Measurements from ENCODE around the gene KLF7.

Gene KLF7

DNA sequence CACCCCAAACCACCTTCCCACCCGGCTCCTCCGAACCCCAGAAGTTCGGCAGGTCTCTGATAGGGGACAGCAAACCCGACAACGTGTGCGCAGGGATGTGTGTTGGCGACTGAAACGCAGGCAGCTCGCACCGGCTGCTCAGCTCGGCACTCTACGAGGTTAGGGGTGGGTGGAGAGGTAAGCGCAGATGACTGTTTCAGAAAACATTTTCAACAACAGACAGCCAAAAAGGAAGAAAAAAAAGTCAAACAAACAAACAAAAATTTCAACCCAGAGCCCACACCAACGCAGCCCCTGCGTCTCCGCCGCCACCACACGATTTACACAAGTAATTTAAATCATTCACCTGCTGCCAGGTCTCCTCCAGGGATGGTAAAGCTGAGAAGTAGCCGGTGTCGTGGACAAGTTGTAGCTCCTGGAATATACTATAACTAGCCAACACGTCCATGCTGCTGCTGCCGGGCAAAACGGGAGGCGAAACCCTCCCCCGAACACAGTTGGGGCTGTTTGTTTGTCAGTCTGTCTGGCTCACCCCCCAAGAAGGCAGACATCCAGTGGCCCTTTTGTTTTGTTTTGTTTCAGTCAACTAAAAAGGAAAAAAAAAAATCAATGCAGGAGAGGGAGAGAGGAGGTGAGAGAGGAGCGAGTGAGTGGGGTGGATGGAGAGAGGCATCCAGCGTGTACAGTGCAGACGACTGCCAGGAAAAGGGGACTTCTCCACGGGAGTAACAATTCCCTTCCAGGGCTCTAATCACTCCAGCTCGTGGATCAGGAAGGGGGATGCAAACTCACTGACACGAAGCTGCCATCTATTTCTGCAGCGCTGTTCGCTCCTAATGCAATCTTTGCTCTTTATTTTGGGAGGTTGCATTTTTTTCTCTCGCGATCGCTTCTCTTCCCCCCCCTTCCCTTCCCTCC is at the start of gene KLF7:
TSS of gene KLF7 (minus strand) at position 828 of the 918 bp plus-strand sequence. CDS start at position 448, 380 bp downstream.
- peak; percentile 29 for DNase-seq

DNA sequence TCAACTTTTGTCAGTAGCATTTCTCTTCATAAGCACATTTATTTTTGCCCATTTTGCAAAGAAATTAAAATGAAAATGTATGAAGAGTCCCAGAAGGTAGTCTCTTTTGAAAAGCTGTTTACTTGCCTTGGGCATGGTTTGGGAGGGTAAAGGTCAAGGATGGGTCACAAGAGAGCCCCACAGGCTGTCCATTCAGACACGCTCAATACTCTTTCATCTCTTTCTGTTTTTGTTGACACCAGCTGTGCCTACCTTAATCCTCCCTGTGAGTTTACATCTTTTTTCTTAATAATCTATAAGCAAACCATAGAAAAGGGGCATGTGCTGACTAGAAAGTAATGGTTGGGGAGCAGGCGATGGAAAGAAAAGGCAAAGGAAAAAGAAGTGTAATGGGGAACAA is 49.6 kb upstream of the KLF7 start:
- DNase-seq: no peak

DNA sequence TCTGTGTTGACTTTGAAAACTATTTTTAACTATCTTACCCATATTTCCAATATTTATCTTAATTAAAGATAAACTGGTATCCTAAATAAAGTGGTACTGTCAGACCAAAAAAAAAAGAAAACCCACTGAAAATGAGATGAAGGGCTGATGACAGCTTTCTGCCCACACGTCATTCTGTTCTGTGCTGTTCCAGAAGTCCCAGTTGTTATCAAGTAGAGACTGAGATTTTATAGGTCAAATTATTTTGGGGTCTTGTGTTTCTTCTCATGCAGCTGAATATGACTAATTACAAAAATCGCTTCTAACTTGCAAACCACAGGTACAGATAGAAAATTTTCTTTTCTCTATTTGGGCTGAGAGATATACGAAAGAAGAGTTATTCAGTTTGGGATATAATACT is 48.7 kb upstream of the KLF7 start:
- no peak for DNase-seq

DNA sequence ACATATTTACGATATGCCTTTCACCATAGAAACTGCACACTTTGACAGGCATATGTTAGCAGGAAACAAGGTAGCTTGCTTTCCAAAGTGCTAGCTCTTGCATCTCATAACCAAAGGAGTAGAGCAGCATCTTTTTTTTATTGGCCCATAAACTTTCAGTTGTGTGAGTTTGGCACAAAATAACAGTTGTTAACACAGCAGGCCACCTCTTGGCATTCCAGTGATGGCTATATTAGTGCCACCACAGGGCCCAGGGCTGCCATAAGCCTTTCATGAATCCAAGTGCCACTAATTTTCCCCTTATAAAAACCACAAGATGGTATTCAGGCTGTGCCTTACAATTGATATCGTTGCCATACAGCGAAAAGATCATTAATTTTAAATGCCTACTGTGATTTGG is 40.3 kb upstream of the KLF7 start:
- no peak for DNase-seq

DNA sequence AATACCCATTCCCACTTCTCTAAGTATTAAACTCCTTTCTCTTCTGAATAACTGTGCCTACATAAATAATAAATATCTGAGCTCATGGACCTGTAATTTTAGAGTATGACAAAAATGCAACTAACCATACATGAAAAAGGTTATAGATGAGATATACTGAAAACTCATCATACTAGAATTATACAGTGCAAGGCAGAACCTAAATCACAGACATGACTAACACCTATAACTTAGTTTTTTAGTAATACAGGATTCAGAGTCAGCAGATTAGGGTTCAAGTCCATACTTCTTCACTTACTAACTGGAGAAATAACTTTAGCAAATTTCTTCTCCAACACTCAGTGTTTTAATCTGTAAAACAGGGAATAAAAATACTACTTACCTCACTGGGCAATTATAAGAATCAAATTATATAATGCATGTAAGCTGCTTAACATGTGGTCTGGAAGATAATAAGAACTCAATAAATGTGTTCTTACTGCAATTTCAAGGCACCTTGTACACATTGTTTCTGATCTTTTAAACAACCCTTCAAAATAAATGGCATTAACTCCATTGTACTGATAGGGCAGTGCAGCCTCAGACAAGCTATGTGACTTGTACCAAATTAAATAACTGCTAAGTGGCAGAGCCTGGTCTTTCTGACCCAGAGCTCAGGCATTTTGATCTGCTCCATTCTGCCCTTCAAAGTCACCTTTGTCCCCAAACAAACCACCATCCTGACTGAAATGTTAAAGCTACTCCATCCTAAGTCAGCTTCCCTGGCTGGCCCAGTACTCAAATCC is 39.6 kb upstream of the KLF7 start:
- no peak for DNase-seq

DNA sequence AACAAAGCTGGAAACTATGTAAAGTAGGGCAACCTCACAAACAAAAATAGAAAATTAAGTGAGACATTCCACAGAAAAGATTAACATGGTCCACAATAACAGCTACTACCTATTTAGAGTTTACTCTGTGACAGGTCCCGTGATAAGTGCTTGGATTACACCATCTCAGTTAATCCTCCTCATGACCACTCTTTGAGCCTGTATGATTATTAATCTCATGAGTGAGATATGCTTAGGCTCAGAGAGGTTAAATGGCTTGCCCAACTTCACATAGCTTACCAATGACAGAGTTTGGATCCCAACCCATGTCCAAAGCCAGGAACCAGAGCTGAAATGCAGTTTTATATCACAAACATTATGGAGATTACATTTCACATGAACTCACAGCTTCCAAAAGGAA is 37.3 kb upstream of the KLF7 start:
- no peak for DNase-seq

DNA sequence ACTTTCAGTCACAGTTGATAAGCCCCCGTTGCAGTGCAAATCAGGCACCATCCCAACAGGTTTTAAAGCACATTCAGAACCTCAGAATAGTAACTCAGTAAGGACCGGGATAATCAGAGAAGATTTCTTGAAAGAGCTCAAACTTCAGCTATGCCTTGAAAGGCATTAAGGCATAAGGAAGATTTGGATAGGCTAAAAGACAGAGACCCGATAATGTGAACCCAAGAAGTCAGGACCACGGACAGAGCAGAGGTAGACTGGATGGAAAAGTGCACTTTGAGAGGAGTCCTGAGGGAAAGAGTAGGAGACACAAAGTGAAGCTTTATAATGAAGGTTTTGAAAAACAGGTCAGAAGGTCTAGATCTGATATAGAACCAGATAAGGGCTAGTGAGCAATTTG is 36.9 kb upstream of the KLF7 start:
- no peak for DNase-seq

DNA sequence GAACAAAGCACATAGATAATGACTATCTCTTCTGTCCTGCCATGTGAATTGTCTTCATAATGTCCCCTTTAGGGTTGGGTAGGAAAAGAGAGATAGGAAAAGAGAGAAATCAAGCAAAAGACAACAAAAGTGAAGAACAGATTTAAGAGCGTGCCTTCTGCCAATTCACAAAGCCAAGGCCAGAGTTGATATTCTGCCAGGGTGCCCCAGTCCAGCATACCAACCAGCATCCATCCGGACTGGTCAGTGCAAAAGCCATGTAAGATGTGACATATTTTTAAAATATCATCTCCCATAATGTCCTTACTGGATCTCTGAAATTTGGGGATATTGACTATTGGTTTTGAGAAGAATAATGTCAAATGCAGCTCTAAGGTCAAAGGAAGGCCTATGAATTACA is 35.7 kb upstream of the KLF7 start:
- DNase-seq: no peak

DNA sequence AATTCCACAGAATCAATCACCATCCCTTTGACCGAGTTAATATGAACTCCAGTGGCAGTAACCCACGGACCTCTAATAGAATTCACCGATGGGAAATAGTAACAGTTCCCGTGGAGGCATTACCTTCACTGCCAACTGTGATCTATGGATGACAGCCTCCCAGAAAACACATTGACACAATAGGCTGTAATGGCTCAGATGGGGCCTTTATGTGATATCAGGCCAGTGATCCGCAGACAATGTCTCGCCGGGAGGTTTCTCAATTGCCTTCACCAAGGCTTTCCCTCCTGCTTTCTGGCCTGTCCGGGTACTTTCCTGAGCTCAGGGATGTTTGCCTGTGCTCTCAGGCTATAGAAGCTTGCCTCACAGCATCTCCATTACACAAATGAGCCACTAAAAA is 34.4 kb upstream of the KLF7 start:
- DNase-seq: no peak

DNA sequence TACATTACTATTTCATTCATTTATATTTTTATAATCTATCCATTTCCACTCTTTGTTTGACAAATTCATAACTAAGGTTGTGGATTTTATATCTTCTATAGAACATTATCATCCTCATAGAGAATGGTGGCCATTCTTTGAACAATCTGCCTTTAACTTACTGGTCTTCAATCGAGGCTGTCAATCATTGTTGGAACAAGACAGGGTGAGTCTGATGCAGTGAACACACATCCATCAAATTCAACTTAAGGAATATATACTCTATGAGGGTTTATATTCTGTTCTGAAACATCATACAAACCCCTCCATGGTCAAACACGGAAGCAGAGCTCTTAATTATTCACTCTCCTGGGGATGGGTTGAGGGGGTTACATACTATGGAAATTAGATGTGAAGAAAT is 28.3 kb upstream of the KLF7 start:
- DNase-seq: no peak

DNA sequence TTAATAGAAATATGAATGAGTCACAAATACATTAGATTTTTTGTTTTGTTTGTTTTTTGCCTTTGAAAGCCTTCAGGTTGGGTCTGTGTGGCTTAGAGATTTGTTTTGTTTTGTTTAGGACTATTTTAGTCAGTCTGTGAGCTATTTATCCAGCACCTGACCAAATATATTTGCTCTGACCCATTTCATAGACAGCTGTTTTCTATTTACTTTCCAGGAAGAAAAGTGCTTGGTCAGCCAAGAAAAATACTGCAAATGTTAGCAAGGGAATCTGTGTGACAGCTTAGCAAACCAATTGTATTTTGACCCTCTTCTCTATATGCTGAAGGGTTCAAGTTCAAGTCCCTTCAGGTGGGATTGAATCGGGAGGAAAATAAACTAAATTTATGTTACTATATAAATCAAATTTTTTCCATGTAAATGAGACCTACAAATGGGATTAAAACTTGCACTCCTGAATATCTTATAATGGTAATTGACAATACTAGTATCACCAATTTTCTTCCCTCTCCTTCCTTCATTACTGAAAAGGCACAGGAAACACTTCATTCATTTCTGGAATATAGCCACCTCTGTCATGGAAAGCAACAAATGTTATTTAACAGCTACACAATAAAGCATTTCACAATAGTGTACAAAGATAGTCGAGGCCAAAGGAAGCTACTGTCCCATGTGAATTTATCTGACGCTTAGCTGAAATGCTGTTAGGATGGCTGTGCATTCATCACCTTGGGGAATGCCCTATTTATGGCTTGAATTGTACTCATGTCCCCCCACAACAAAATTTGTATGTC is 23.1 kb upstream of the KLF7 start:
- no peak for DNase-seq

DNA sequence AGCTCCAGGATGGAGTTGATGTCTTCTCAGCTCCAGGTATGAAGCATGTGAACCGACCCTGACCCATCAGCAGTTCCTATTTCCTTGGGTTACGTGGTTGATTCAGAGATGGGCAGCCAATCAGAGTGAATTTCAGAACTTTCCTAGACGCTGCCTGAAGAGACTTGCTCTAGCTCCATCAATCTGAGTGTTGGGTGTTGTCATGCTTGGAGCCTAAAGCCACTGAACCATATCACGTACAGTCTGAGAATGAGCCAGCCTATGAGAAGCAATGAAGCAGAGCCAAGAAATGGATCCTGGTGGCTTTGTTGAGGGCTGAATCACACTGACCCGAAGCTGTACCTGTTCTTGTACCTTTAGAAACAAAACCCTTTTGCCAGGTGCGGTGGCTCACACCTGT is 19.6 kb upstream of the KLF7 start:
- DNase-seq: no peak

DNA sequence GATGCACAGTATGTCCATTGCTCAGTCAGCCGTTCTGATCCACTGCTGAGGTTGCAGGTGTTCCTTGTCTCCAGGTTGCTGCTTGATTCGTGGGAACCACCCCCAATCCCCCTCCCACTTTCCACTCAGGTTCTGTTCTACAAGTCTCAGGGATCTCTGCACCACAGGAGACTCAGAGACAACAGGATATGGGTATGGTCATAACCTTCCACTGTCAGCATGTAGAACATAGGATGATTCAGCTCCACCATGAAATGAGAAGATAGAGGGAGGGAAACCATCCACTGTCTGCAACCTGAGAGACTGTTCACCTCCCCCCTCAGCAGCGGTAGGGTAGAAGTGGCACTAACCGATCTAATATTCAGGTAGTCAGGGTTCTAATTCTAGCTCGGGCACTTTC is 19.0 kb upstream of the KLF7 start:
- DNase-seq: no peak

DNA sequence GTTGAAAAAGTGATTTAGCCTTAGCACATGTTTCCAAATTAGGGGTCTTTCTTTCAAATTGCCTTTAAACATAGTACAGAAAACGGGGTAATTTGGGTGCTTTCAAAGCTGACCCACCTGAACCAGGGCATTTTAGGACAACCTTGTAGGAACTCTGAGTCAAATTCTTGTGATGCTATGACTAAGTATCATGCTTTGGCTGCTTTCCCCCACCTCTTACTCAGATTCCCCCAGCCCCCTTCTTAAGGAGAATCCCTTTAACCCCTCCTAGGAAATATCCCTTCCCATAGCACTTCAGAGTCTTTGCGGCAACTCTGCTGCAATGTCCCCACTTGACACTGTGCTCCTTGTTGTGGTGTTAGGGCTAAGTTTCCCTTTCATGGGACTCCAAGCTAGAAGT is 18.6 kb upstream of the KLF7 start:
- DNase-seq: no peak

DNA sequence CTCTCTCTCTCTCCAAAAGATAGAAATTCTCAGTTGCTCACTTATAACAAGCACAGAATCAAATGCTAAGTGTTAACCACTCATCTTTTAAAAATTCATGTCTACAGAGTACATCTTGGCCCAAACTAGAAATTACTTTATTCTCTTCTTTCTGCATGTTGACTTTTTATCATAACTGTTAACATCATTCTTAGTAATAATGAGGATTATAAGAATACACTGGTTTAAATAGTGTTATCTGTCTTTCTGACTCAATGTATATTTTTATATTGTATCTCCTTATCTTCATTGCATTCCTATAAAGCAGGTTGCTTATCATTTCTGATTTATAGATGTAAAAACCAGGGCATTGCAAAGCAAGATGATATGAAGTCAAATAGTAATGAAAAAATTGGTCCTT is 17.8 kb upstream of the KLF7 start:
- no peak for DNase-seq

DNA sequence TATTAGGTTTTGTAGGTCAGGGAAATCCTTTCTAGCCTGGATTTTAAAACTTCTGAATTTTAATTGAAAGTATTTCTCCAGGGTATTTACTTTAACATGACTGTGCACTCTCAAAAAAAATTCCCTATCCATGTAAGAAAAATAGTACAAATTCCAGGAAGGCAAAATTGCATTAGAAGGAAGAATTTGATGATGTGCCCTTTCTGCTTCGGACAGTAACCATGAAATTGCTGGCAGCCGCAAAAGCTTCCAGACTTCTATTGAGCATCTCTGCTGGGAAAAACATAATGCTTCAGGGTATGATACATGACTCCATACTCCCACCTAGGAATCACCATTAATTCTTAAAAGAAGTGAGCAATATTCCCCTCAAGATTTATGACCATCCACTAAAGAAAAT is 17.2 kb upstream of the KLF7 start:
- DNase-seq: no peak

DNA sequence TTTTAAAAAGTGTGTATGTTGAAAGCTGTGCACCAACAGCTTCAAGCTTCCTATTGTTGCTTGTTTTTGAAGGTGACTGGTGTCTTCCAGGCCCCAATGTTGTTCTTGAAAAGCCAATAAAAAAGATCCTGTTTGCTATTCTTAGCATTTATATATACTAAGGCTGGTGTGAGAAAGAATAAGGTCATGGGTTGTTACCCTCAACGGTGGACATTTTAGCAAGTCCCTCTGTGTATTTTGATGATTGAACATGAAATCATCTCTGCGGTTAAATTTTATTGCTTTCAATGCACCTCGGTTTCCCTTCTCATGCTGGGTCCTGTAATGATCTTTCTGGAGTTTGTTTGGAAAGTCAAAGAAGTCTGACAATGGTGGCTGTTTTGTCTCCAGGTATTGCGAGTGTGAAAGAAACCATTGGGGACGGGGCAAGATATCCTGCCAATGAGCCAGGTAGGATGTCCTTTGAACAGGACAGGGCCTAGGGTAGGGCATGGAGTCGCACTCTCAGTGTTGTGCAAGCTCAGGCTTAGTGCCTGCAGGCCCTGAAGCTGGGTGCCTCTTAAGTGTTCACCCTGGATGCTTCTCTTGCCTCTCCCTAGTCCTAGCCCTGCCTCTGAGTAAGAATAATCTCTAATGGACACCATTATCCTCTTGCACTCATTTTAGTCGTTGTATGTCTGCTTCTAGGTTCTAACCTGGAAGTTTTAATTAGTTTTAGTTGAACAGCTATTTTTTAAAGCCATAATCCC is 16.0 kb upstream of the KLF7 start:
- no peak for DNase-seq

DNA sequence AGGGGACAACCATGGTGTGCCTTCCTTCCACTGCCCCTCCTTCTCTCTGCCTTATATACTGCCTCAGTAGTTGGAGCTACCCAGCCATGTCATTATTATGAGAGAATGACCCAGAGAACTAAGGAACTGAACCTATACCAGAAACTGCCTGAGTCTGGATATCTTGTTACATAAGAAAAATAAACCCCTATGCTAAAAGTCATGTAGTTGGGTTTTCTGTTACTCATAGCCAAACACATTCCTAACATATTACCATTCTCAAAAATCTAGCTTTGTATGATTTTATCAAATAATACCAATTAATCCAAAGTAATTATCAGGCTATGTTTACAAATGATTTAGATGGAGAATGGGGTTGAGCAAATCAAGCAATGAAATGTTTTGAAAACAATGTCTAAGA is 15.0 kb upstream of the KLF7 start:
- no peak for DNase-seq

DNA sequence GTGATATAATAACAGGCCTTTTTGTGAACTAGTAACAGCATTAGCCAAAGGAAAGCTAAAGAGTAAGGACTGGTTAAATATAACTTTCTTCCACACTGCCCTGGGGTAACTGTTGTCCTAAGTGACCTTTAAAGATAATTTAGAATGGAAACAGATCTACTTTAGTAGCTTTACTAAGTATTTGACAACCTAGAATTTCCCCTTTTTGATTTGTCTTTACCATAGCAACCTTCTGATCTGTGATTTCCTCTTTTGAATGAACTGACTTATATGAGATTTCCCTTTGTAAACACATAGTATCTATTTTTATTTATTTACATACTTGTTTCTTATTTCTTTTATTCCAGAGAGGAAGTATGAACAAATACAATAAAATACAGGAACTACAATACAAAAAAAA is 10.5 kb upstream of the KLF7 start:
- no peak for DNase-seq

DNA sequence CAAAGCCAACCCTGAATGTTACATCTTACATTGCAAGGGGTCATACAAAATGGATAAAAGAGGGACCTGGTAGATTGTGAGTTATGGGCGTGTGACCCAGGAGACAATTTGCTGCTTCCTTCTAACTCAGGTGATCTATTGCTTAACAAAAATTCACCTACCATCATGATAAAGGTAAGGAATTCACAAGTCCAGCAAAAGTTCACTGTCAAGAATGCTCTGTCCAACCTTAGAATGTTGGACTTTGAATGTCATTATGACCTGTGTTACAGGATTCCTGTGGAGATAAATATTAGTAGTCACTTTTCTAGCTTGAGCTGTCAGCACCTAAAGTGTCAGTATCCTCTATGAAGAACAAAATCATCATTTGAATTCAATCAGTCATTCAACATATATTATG is 7.9 kb upstream of the KLF7 start:
- no peak for DNase-seq

DNA sequence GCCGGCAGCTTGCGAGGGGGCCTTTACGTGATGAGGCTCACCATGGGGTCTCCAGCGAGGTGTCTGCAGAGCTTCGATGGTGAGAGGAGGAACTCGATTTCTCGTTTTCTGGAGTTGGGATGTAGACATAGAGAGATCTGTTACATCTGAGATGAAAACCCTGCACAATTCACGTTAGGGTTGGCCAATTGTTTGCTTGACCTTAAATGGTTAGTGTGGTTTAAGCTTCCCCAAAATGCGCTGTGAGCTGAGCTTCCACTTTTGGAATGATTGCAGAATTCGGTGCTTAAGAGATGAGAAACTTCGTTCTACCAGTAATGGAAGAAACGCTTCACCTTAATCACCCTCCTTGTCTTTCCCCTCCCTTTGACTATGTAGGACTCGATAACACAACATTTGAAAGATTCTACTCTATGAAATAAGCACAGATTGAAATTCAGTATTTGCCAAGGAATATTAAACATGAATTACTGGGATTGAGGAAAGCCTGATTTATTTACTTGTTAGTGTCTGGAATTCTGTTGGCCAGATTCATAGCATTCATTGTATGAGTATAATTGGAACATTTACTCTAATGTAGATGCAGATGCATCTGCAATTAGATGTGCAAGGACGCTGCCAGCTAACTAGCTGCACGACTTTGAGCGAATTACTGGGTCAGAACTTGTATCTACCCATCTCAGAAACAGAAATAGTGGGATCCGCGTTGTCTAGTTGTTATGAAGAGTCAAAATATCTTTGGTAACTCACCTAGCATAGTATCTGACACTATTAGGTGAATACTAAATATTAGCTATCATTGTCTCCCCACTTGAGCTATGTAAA is 1.6 kb upstream of the KLF7 start:
- DNase-seq: peak; percentile 48

Measured in NCI-H1694 (cell line).